HG02885 (cell line): ENCODE data around the gene ZNF415.
"Not testable (repeated sequence)": the region's sequence is repeated elsewhere in the genome, so short reads cannot be mapped to it uniquely, and the experiment has no call there.

ENCODE experiments used
- ATAC-seq: cut with Tn5 transposase; IDR thresholded peaks from one replicate; pipeline ENCODE4 v1.9.1; 2021; ENCODE audit warnings: mild to moderate bottlenecking; ENCODE audit not compliant: unreplicated experiment, poor library complexity

The ZNF415 gene

DNA sequence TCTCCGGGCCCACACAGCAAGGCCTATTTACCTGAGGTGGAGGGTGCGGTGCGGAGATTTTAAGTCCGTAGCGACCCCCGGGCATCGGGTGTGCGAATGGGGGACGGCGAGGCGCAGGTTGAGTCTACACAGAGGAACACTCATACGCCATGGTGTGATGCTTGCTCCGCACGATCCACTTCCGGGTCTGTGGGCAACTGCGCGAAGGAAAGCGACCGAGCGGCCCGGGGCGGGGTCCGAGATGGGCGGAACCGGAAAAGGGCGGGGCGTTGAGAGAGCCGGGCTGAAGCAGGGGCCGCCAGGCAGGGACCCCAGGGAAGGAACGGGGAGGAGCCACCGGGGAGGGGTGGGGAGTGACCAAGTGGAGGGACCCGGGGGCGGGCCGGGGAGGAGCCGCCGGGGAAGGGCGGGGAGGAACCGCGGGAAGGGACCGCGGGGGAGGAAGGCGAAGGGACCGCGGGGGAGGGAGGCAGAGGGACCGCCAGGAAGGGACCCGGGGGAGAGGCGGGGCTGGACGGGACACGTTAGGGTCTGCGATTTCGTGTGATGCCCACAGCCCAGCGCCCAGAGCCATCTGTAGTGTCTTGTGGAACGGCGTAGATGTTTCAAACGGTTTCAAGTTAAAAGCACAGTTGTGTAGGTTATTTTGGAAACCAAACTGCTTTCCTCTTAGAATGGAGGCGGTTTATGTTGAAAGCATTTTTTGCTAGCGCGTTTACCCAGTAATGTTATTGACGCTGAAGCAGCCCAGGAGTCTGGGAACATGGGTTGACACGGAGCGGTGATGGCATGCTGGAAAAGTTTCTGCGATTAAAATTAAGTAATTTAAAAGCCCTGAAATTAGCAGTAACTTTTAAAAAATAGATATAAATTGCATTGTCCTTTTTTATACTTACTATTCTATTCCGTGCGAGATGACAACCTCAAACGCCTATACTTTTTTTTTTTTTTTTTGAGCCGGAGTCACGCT lies 29.2 kb downstream of the ZNF415 start, which contains the start of gene ZNF160:
Gene ZNF160 (minus strand): TSS at position 189 of the 970 bp plus-strand sequence. CDS start 17,146 bp downstream, outside the sequence.
- peak; percentile 95 for ATAC-seq

DNA sequence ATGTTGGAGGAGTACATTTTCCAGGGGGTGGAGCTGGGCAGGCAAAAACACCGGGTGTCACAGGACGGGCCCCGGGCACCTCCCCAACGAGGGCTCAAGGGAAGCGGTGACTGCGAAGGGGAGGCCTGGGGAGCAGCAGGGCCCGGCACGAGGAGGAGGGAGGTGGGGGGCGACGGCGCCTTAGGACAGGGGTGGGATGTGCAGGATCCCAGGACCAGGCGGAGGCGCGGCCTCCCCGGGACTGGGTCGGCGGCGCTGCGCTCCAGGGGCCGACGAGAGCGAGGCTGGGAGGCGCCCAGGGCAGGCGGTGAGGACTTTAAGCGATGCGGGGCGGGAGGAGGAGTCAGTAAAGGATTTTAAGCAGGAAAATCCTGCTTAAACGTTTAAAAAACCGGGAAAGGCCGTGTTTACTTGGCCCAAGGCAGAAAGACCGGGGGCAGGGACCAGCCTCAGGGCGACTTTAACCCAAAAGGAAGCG lies 29.9 kb downstream of the ZNF415 start:
- ATAC-seq: peak; percentile 32

DNA sequence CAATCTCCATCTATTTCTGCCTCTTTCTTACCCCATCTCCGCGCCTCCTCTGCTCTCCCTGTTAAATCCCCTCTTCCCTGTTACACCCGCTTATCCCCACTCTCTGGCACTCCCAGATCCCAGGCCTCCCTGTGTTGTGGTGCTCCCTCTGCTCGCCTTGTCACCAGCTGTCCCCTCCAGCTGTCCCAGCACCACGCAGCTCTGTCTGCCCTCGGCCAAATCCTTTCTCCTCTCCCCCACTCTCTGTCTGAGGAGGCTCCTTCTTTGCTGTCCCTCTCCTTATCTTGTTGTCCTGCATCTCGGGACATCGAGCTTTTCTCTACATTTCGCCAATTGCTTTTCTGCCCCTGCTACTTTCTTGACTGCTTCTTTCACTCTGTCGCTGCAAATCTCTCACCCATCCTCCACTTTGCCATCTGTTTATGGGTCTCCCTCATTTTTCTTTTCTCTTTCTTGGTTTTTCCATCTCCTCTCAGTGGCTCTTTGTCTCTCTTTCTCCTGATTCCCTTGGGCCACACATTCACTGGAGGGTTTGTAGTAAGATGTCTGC lies 30.4 kb downstream of the ZNF415 start:
- ATAC-seq: no peak

- ATAC-seq: no peak
Measured at GRCh38 chr19:53101518-53101917, 31.2 kb downstream of the ZNF415 start.

GRCh38 chr19:53098570-53098969 lies 34.1 kb downstream of the ZNF415 start:
- ATAC-seq: not testable (repeated sequence)

- ATAC-seq: not testable (repeated sequence)
Measured at GRCh38 chr19:53096982-53097690, 35.6 kb downstream of the ZNF415 start.

GRCh38 chr19:53096579-53096978 lies 36.1 kb downstream of the ZNF415 start:
- ATAC-seq: not testable (repeated sequence)

GRCh38 chr19:53094754-53095575 lies 37.7 kb downstream of the ZNF415 start:
- ATAC-seq: no peak

DNA sequence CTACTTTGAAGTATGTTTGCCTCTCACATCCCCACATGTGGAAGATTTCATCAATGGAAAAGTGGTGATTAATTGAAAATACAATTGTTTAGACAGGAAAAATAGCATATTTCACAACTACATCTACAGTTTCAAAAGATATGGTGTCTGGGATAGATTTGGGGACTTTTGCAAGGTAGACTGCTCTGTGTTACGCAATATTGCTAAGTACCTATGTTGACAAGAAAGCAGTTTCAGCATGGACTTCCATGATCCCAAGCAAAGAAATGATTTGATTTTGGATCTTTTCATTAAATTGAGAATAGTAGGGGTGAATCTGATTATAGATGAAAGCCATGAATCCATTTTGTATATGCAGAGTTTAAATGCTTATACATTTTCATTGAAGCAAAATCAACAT lies 40.0 kb downstream of the ZNF415 start:
- no peak for ATAC-seq

DNA sequence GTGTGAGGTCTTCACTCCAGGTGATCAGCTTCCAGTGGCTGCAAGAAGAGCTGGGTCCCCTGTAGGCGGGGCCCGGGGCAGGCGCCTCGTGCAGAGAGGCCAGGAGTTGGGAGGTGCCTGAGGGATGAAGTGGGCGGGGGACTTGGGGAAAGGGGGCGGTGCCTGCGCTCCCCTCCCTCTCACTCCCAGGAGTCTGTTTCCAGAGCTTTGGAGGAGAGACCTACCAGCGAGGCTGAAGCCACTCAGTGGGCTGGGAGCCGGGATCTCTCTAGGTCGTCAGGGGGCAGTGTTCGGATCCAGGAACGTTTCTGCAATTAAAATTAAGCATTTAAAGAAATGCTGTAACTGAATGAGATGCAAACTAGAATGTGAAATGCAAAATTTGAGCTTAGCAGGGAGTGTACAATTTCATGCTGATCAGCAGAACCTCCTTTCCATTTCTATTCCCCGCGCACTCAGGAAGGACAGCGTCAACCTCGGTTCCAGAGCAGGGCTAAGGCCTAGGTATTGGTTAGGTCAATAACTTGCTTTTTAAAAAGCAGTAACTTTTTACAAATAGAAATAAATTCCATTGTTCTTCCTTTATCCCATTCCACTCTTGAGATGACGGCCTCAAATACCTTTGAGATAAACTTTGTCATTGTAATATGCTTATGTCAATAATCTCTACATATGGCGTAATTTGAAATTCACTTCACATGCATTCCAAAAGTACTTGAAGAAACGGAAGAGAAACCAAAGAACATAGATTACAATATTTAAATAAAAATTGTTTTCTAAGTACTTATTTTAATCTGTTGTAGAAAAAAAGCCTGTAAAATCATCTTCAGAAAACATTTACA lies 41.1 kb downstream of the ZNF415 start:
- ATAC-seq: no peak

- no peak for ATAC-seq
Measured at GRCh38 chr19:53088091-53088490, 44.6 kb downstream of the ZNF415 start.

GRCh38 chr19:53086949-53087348 lies 45.8 kb downstream of the ZNF415 start:
- ATAC-seq: no peak

GRCh38 chr19:53085496-53085895 lies 47.2 kb downstream of the ZNF415 start:
- no peak for ATAC-seq

DNA sequence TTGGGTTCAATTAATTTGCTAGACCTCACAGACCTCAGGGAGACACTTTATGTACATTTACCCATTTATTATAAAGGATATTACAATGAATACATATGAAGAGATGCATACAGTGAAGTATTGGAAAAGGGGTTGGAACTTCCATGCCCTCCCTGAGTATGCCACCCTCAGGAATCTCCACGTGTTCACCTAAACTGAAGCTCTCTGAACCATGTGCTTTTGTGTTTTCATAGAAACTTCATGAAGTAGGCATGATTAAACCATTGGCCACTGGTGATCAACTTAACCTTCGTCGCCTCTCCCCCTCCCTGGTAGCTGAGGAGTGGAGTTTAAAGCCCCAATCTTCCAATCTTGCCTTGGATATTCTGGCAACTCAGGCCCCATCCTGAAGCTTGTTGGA lies 49.8 kb downstream of the ZNF415 start:
- ATAC-seq: no peak

DNA sequence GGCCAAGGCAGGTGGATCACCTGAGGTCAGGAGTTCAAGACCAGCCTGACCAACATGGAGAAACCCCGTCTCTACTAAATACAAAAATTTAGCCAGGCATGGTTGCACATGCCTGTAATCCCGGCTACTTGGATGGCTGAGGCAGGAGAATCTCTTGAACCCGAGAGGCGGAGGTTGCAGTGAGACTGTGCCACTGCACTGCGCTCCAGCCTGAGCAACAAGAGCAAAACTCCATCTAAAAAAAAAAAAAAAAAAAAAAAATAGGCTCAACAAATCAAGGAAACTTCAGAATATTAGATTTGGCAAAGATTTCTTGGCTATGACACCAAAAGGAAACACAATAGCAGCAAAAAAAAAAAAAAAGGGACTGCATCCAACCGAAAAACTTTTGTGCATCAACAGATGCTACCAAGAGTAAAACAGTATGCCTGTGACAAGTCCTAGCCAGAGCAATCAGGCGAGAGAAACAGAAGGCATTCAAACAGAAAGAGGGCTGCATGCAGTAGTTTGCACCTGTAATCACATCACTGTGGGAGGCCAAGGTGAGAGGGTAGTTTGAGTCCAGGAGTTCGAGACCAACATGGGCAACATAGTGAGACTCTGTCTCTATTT lies 53.3 kb downstream of the ZNF415 start:
- no peak for ATAC-seq

DNA sequence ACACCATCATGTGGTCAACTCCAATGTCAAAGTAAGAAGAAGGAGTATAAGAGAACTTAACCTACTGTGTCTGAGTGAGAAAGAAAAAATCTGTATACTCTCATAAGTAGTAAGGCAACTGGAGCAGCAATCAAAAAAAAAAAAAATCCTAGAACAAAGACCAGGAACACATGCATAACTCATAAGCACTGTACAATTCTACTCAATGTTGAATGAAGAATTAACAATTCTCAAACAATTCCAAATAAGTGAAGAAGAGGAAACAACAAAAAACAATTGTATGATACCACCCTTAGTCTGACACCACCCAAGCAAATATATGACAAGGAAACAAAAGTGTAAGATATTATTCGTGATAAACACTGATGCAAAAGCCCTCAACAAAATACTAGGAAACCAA lies 54.0 kb downstream of the ZNF415 start:
- no peak for ATAC-seq

GRCh38 chr19:53076984-53077383 lies 55.7 kb downstream of the ZNF415 start:
- no peak for ATAC-seq

DNA sequence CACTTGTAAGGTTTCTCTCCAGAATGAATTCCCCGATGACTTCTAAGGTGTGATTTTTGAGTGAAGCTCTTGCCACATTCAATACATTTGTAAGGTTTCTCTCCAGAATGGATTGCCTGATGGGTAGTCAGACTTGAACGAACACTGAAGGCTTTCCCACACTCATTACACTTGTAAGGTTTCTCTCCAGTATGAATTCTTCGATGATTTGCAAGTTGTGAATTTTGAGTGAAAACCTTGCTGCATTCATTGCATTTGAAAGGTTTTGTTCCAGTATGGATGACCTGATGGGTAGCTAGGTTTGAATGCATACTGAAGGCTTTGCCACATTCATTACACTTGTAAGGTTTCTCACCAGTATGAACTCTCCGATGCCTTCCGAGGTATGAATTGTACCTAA lies 63.9 kb downstream of the ZNF415 start:
- ATAC-seq: no peak

DNA sequence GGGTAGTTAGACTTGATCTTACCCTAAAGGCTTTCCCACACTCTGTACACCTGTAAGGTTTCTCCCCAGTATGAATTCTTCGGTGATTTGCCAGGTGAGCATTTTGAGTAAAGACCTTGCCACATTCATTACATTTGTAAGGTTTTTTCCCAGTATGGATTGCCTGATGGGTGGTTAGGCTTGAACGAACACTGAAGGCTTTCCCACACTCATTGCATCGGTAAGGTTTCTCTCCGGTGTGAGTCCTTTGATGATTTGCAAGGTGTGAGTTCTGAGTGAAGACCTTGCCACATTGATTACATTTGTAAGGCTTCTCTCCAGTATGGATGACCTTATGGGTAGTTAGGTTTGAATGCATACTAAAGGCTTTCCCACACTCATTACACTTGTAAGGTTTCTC lies 64.5 kb downstream of the ZNF415 start:
- ATAC-seq: no peak
